Measurements from ENCODE around the gene SLC36A3.
"Not testable (repeated sequence)": the region's sequence is repeated elsewhere in the genome, so short reads cannot be mapped to it uniquely, and the experiment has no call there.

SLC36A3 gene

GRCh38 chr5:151303666-151304065 is at the start of gene SLC36A3:
SLC36A3 (minus strand) TSS chr5:151303766; CDS start chr5:151303354, 412 bp downstream.
- no peak for DNase-seq

- DNase-seq = no peak
Measured at GRCh38 chr5:151351671-151352070, 48.1 kb upstream of the SLC36A3 start.

GRCh38 chr5:151348789-151349188 is 45.2 kb upstream of the SLC36A3 start:
- no peak for DNase-seq

- no peak for DNase-seq
Measured at GRCh38 chr5:151347369-151347768, 43.8 kb upstream of the SLC36A3 start, which contains the start of gene SLC36A2. SLC36A2 (minus strand) TSS chr5:151347559; CDS start chr5:151347460, 99 bp downstream.

GRCh38 chr5:151345808-151346478 is 42.4 kb upstream of the SLC36A3 start:
- no peak for DNase-seq

- DNase-seq = no peak
Measured at GRCh38 chr5:151345187-151345807, 41.7 kb upstream of the SLC36A3 start.

- DNase-seq = no peak
Measured at GRCh38 chr5:151344088-151344487, 40.5 kb upstream of the SLC36A3 start.

GRCh38 chr5:151340004-151340403 is 36.4 kb upstream of the SLC36A3 start:
- DNase-seq = no peak

GRCh38 chr5:151338734-151339133 is 35.2 kb upstream of the SLC36A3 start:
- DNase-seq = no peak

GRCh38 chr5:151332857-151333256 is 29.3 kb upstream of the SLC36A3 start:
- DNase-seq = no peak

GRCh38 chr5:151328734-151329133 is 25.2 kb upstream of the SLC36A3 start:
- DNase-seq = no peak

- DNase-seq = no peak
Measured at GRCh38 chr5:151327585-151327984, 24.0 kb upstream of the SLC36A3 start.

- no peak for DNase-seq
Measured at GRCh38 chr5:151326266-151326665, 22.7 kb upstream of the SLC36A3 start.

- DNase-seq = no peak
Measured at GRCh38 chr5:151320481-151320880, 16.9 kb upstream of the SLC36A3 start.

- DNase-seq = no peak
Measured at GRCh38 chr5:151318850-151319732, 15.5 kb upstream of the SLC36A3 start.

GRCh38 chr5:151317871-151318270 is 14.3 kb upstream of the SLC36A3 start:
- no peak for DNase-seq

- DNase-seq = peak; percentile 33
Measured at GRCh38 chr5:151315998-151316597, 12.5 kb upstream of the SLC36A3 start.

- no peak for DNase-seq
Measured at GRCh38 chr5:151313357-151313756, 9.8 kb upstream of the SLC36A3 start.

GRCh38 chr5:151312756-151313324 is 9.3 kb upstream of the SLC36A3 start:
- DNase-seq = no peak

GRCh38 chr5:151310932-151311331 is 7.4 kb upstream of the SLC36A3 start:
- DNase-seq = no peak

GRCh38 chr5:151309821-151310220 is 6.3 kb upstream of the SLC36A3 start:
- not testable (repeated sequence) for DNase-seq

GRCh38 chr5:151309266-151309665 is 5.7 kb upstream of the SLC36A3 start:
- not testable (repeated sequence) for DNase-seq

Measured in CD4-positive, alpha-beta T cell treated with Interferon gamma for 1 hour (primary cell).